ENCODE data around the gene KEAP1. TPM values are rescaled to one million over a fixed set of nuclear protein-coding genes. Genes with fewer than 3 reads are reported as not detected.
"Not testable (repeated sequence)": the region's sequence is repeated elsewhere in the genome, so short reads cannot be mapped to it uniquely, and the experiment has no call there.

KEAP1 gene
- total RNA-seq, 2 donors from 2014 or later, result 53.3 to 59.5 TPM

DNA sequence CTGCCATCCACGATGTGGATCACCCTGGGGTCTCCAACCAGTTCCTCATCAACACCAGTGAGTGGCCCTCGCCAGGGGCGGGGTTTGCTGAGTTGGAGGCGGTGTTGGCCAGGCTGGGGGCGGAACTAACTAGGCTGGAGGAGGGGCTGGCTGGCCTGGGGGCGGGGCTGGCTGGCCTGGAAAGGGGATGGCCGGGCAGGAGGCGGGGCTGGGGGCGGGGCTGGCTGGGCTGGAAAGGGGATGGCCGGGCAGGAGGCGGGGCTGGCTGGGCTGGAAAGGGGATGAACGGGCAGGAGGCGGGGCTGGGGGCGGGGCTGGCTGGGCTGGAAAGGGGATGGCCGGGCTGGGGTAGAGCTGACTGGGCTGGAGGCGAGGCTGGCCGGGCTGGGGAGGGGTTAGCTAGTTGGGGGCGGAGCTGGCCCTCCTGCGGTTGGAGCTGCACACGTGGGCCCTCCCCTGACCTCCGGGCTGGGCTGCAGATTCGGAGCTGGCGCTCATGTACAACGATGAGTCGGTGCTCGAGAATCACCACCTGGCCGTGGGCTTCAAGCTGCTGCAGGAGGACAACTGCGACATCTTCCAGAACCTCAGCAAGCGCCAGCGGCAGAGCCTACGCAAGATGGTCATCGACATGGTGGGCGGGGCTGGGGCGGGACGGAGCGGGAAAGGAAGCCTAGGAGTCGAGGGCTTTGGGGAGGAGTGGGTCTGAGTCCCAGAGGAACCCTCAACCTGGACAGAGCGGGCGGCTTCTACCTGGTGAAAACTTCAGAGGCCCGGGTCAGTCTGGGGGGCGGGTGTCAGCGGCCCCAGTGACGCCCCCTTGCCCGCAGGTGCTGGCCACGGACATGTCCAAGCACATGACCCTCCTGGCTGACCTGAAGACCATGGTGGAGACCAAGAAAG, 41.9 kb downstream of the KEAP1 start:
- Mint-ChIP-seq H3K4me1 (no peaks in the 10 kb centered on the region), H3K27ac (no peak overlapping the region), H3K36me3 (ENCODE audit: low read depth) (no peaks in the 10 kb centered on the region), H3K9me3 (no peaks in the 10 kb centered on the region), H3K4me3 (peak overlapping the region; percentile 51), H3K27me3 (ENCODE audit: insufficient read depth) (peaks cover 12% of the 10 kb centered on the region)
- Histone ChIP-seq H3K36me3 (ENCODE audit: control insufficient read depth, insufficient read depth, low read length) (no peaks in the 10 kb centered on the region), H3K9ac (ENCODE audit: extremely low read depth, low read length, poor library complexity, severe bottlenecking) (no peak overlapping the region), H3K4me3 (ENCODE audit: low read length) (peak overlapping the region; percentile 77), H3K27ac (ENCODE audit: low read depth, low read length) (no peak overlapping the region), H3K9me3 (ENCODE audit: control insufficient read depth, low read length) (no peaks in the 10 kb centered on the region), H3K4me1 (ENCODE audit: control insufficient read depth, insufficient read depth, low read length) (no peaks in the 10 kb centered on the region), H3K27me3 (ENCODE audit: control insufficient read depth, insufficient read depth, low read length, poor library complexity, severe bottlenecking) (no peaks in the 10 kb centered on the region)
- DNase-seq, result peak; percentile 100
- TF ChIP-seq, protein P1, sequence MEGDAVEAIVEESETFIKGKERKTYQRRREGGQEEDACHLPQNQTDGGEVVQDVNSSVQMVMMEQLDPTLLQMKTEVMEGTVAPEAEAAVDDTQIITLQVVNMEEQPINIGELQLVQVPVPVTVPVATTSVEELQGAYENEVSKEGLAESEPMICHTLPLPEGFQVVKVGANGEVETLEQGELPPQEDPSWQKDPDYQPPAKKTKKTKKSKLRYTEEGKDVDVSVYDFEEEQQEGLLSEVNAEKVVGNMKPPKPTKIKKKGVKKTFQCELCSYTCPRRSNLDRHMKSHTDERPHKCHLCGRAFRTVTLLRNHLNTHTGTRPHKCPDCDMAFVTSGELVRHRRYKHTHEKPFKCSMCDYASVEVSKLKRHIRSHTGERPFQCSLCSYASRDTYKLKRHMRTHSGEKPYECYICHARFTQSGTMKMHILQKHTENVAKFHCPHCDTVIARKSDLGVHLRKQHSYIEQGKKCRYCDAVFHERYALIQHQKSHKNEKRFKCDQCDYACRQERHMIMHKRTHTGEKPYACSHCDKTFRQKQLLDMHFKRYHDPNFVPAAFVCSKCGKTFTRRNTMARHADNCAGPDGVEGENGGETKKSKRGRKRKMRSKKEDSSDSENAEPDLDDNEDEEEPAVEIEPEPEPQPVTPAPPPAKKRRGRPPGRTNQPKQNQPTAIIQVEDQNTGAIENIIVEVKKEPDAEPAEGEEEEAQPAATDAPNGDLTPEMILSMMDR (conservative IDR thresholded peaks at IDR 0.05), result no peak
- 13 to 16% methylated on average over 18 to 43 of the region's 45 CpGs for WGBS, 2 experiments (ENCODE audit: insufficient coverage in 1 of 2, insufficient read length in 1 of 2)

DNA sequence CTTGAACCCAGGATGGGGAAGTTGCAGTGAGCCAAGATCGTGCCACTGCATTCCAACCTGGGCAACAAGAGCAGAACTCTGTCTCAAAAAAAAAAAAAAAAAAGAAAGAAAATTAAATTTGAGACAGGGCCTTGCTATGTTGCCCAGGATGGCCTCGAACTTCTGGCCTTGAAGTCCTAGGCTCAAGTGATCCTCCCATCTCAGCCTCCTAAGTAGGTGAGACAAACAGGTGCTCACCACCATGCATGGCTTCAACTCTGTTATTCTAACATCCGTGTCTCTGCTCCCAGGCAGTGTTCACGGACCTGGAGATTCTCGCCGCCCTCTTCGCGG, 42.5 kb downstream of the KEAP1 start:
- H3K4me3 Mint-ChIP-seq, result no peak overlapping the region
- H3K36me3 Mint-ChIP-seq (ENCODE audit: low read depth), result no peaks in the 10 kb centered on the region
- Histone ChIP-seq H3K4me1 (ENCODE audit: control insufficient read depth, insufficient read depth, low read length) (no peaks in the 10 kb centered on the region), H3K27me3 (ENCODE audit: control insufficient read depth, insufficient read depth, low read length, poor library complexity, severe bottlenecking) (no peaks in the 10 kb centered on the region), H3K4me3 (ENCODE audit: low read length) (no peak overlapping the region), H3K36me3 (ENCODE audit: control insufficient read depth, insufficient read depth, low read length) (no peaks in the 10 kb centered on the region), H3K9me3 (ENCODE audit: control insufficient read depth, low read length) (no peaks in the 10 kb centered on the region), H3K9ac (ENCODE audit: extremely low read depth, low read length, poor library complexity, severe bottlenecking) (no peak overlapping the region), H3K27ac (ENCODE audit: low read depth, low read length) (no peak overlapping the region)
- peaks cover 12% of the 10 kb centered on the region for H3K27me3 Mint-ChIP-seq (ENCODE audit: insufficient read depth)
- DNase-seq, result no peak
- 55 to 68% methylated on average over 3 to 8 of the region's 8 CpGs for WGBS, 2 experiments (ENCODE audit: insufficient coverage in 1 of 2, insufficient read length in 1 of 2)
- no peaks in the 10 kb centered on the region for H3K9me3 Mint-ChIP-seq
- TF ChIP-seq, protein P1 (conservative IDR thresholded peaks at IDR 0.05), result no peak
- H3K4me1 Mint-ChIP-seq, result no peaks in the 10 kb centered on the region
- H3K27ac Mint-ChIP-seq, result no peak overlapping the region

DNA sequence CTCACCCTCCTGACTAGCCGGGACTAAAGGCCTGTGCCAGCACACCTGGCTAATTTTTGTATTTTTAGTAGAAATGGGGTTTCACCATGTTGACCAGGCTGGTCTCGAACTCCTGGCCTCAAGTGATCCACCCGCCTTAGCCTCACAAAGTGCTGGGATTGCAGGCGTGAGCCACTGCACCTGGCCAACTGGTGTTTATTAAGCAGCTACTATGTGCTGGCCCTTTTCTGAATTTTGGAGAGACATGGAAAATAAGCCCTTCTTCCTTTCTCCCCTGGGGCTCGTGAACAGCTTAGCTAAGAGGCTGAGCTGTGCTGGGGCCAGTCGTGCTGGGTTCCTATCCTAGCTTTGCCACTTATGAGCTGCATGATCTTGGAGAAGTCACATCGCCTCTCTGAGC, 44.4 kb downstream of the KEAP1 start:
- not testable (repeated sequence) for H3K36me3 Mint-ChIP-seq (ENCODE audit: low read depth); H3K9me3 ChIP-seq (ENCODE audit: control insufficient read depth, low read length); H3K4me1 Mint-ChIP-seq; H3K4me3 Mint-ChIP-seq; H3K27me3 ChIP-seq (ENCODE audit: control insufficient read depth, insufficient read depth, low read length, poor library complexity, severe bottlenecking); H3K36me3 ChIP-seq (ENCODE audit: control insufficient read depth, insufficient read depth, low read length); H3K27ac ChIP-seq (ENCODE audit: low read depth, low read length); H3K9me3 Mint-ChIP-seq; DNase-seq; H3K27ac Mint-ChIP-seq; H3K4me1 ChIP-seq (ENCODE audit: control insufficient read depth, insufficient read depth, low read length); H3K9ac ChIP-seq (ENCODE audit: extremely low read depth, low read length, poor library complexity, severe bottlenecking); H3K4me3 ChIP-seq (ENCODE audit: low read length)
- peaks cover 12% of the 10 kb centered on the region for H3K27me3 Mint-ChIP-seq (ENCODE audit: insufficient read depth)
- 80 to 91% methylated on average over 7 of the region's 7 CpGs for WGBS, 2 experiments (ENCODE audit: insufficient coverage in 1 of 2, insufficient read length in 1 of 2)

All from endodermal cell (in vitro differentiated cells).